Stimulated activated naive CD4-positive, alpha-beta T cell (primary cell): Measurements from ENCODE around the gene GKAP1.
"Not testable (repeated sequence)": the region's sequence is repeated elsewhere in the genome, so short reads cannot be mapped to it uniquely, and the experiment has no call there.

ENCODE experiments used
- DNase-seq, 6 experiments: peaks; one replicate each; lab custom pipeline; 2025; lab: John Stamatoyannopoulos, UW

Gene GKAP1

GRCh38 chr9:83728591-83729368 lies 88.8 kb downstream of the GKAP1 start:
- not testable (repeated sequence) for DNase-seq

GRCh38 chr9:83724436-83724835 lies 93.1 kb downstream of the GKAP1 start:
- DNase-seq = no peak

GRCh38 chr9:83722726-83723495 lies 94.7 kb downstream of the GKAP1 start:
- DNase-seq = no peak

GRCh38 chr9:83721509-83721908 lies 96.1 kb downstream of the GKAP1 start:
- no peak for DNase-seq

DNA sequence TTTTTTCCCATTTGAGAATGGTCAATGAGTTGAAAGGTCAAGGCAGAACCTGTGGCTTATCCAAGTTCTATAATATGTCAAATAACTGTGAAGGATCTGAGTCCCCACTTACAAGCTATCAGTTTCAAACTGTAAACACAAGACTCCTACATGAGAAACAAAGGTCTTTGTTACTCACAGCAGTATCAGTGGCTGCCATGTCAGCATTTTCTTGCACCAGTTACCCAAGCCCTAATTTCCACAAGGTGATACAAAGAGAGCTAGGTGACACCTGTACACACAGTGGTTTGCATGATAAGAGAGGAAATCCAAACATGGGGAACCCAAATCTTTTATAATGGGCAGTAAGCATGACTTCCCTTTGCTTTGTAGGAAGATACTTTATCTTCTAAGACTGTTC lies 101.8 kb downstream of the GKAP1 start:
- no peak for DNase-seq

- DNase-seq = no peak
Observed at GRCh38 chr9:83715221-83715620, 102.3 kb downstream of the GKAP1 start.

GRCh38 chr9:83714329-83714728 lies 103.2 kb downstream of the GKAP1 start:
- DNase-seq = no peak

DNA sequence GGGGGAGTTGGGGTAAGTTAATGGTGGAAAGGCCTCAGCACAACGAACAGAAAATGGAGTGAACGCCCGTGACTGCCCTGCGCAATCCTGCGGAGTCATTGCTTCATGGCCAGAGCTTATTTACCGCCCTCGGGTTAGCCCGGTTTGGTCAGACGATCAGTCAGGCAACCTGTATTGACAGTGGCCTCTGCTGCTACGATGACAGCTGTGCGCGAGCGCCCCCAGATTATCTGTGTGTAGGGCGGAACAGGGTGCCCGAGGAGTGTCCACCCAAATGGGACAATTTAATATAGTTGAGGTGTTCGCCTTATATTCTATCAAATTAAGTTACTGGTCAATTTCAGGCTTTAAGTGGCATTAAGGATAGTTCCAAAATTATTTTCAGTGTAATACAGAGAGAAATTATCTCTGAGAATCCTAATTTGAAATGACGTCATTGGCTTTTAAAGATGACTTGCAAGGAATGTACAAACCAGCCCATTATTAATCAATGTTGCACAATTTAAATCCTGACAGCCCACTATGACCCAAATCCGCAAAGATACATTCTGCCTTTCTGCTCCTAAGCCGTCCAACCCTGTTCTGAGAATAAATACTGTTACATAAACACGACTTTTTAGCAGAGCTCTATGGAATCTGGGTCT lies 108.9 kb downstream of the GKAP1 start:
- DNase-seq = peak in 3 of 6 experiments; percentile 20 to 56 (median 39)

GRCh38 chr9:83707768-83708514 lies 109.6 kb downstream of the GKAP1 start, which contains the start of gene UBQLN1:
TSS of gene UBQLN1 (minus strand) at chr9:83707958. CDS start at chr9:83707679, 279 bp downstream.
- DNase-seq = peak; percentile 85 to 99 (median 91)

DNA sequence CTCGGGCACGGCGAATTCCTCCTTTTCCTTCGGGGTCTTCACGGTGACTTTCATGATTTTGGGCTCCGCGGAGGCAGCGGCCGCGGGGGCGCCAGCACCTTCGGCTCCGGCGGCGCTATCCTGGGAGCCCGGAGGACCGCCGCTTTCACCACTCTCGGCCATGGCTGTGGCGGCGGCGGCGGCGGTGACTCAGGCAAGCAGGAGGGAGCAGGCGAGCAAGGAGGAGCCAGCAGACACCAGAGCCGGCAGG lies 110.1 kb downstream of the GKAP1 start:
- DNase-seq = no peak

- DNase-seq = peak; percentile 43 to 65 (median 54)
Observed at GRCh38 chr9:83706676-83707517, 110.7 kb downstream of the GKAP1 start.

GRCh38 chr9:83705219-83705651 lies 112.3 kb downstream of the GKAP1 start:
- DNase-seq = not testable (repeated sequence)

GRCh38 chr9:83701769-83702168 lies 115.8 kb downstream of the GKAP1 start:
- DNase-seq = no peak

- no peak for DNase-seq
Observed at GRCh38 chr9:83701286-83701685, 116.3 kb downstream of the GKAP1 start.

GRCh38 chr9:83699615-83700014 lies 118.0 kb downstream of the GKAP1 start:
- DNase-seq = no peak

- no peak for DNase-seq
Observed at GRCh38 chr9:83698976-83699585, 118.5 kb downstream of the GKAP1 start.

DNA sequence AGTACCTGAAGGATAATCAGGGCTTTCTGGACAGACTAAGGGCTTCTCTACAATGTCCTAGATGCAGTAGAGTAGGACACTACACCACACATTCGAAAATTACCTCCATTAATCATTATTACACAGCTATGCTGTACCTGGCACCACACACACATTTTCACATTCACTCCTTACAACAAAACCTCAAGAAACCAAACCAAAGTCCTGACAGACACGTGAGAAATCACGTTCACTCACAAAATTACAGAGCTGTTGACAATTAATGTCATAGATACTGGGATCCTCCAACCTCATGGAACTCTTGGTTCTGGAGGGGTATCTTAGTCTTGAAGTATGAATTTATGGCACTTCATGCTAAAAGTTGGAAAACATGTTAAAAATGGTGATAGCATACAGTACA lies 126.1 kb downstream of the GKAP1 start:
- DNase-seq = no peak
